Measurements from ENCODE around the gene CCAR1.
"Not testable (repeated sequence)": the region's sequence is repeated elsewhere in the genome, so short reads cannot be mapped to it uniquely, and the experiment has no call there.

CCAR1 gene

DNA sequence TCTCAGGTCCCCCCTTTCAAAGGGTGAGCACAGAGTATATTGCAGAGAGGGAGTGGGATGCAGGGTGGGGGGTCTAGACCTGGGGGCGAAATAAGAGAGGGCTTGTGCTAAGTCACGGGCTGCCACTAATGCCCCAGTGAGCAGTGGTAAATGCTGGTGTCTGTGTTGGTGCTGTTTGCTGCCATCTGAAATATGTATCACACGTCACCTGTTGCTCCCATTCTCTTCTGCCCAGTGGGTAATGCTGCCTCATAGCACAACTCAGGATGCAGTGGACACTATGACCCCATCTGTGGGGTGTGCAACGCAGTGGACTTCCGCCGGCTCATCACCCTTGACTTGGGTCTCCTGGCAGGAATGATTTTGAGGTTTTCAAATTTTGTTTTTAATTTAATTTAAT is 108.9 kb downstream of the CCAR1 start:
- no peak for DNase-seq

DNA sequence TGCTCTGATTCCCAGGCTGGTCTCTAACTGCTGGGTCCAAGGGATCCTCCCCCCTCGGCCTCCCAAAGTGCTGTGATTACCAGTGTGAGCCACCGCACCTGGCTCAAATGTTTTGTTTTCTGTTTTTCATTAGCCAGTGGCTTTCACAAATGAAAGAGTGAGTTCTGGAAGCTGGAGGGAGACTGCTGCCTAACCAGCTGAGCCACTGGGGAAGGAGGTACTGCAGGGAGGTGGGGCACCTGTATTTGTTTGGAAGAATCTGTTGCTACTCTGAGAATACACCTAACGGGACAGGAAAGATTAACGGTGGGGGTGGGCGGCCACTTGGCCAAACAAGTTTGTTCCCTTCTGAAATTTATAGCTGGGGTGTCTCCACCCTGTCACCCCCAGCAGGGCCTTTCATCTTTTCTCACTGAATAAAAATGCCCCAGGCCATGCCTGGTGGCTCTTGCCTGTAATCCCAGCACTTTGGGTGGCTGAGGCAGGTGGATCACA is 111.0 kb downstream of the CCAR1 start:
- DNase-seq = no peak

DNA sequence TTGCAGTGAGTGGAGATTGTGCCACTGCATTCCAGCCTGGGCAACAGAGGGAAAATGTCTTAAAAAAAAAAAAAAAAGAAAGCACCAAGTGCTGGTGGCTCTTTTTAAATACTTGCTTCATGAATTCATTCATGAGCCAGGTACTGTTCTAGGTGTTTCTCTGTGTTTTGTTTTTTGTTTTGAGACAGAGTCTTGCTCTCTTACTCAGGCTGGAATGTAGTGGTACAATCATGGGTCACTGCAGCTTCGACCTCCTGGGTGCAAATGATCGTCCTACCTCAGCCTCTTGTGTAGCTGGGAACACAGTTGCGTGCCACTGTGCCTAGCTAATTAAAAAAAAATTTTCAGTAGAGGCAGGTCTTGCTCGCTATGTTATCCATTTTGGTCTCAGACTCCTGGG is 111.6 kb downstream of the CCAR1 start:
- no peak for DNase-seq

DNA sequence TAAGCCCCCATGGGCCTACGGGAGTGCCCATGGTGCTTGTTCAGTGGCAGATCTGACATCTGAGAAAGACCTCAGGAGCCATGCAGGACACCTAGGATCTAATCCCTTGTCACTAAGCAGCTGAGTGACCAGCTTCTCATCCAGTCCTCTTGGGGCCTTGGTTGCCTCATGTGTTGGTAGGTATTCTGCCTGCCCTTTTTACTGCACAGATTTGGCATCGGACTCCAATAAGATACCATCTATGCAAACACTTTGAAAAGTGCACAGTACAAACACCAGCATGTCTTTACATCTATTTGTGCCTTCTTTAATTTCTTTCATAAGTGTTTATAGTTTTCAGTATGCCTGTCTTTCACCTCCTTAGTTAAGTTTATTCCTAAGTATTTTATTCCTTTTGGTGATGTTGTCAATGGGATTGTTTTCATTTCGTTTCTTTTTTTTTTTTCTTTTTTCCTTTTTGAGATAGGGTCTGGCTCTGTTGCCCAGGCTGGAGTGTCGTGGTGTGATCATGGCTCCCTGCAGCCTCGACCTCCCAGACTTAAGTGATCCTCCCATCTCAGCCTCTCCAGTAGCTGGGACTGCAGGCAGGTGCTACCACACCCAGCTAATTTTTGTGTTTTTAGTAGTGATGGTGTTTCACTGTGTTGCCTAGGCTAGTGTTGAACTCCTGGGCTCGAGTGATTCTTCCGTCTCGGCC is 116.7 kb downstream of the CCAR1 start:
- no peak for DNase-seq

DNA sequence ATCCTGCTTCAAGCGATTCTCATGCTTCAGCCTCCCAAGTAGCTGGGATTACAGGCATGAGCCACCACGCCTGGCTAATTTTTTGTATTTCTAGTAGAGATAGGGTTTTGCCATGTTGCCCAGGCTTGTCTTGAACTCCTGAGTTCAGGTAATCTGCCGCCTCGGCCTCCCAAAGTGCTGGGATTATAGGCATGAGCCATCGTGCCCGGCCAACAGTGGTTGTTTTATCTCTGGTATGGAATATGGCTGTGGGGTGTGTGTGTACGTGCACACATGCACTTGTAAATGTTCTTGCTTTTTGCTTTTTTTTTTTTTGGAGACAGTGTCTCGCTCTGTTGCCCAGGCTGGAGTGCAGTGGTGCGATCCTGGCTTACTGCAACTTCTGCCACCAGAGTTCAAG is 119.6 kb downstream of the CCAR1 start:
- DNase-seq = not testable (repeated sequence)
